SU-DHL-6 (cell line): Measurements from ENCODE around the gene SPA17.

Source experiments
- H2AFZ ChIP-seq: fragments of 200-600 bp; sonication (generic); 2 replicates; pipeline ENCODE4 v1.6.1; 2014; ENCODE audit warnings: low read depth, mild to moderate bottlenecking, moderate library complexity, mixed read lengths, antibody characterized with exemption, low read length; ENCODE audit not compliant: severe bottlenecking
- H3F3A ChIP-seq: fragments of 200-600 bp; shearing (Covaris generic); 2 replicates; pipeline ENCODE4 v1.6.0; 2016; ENCODE audit warnings: antibody characterized with exemption, mild to moderate bottlenecking; ENCODE audit not compliant: insufficient read depth
- H3K27ac ChIP-seq: fragments of 200-600 bp; sonication (generic); 2 replicates; pipeline ENCODE4 v1.5.1; 2016; ENCODE audit warnings: low read depth, mild to moderate bottlenecking, low read length, moderate library complexity, mixed read lengths
- H3K27me3 ChIP-seq: fragments of 200-600 bp; sonication (generic), shearing (Covaris generic); 2 replicates; pipeline ENCODE4 v1.6.0; 2014; ENCODE audit warnings: mild to moderate bottlenecking, low read length
- H3K36me3 ChIP-seq: fragments of 200-600 bp; sonication (generic); 2 replicates; pipeline ENCODE4 v1.6.1; 2014; ENCODE audit warnings: mild to moderate bottlenecking, low read length, mixed read lengths
- H3K4me2 ChIP-seq: fragments of 300-600, 200-600 bp; shearing (Covaris generic), sonication (generic); 2 replicates; pipeline ENCODE4 v1.6.0; 2014; ENCODE audit warnings: low read length, low read depth, mild to moderate bottlenecking; ENCODE audit not compliant: poor library complexity, severe bottlenecking
- H3K4me3 ChIP-seq: fragments of 200-600 bp; sonication (generic); 2 replicates; pipeline ENCODE4 v1.5.1; 2014; ENCODE audit warnings: antibody characterized with exemption, low read length, mild to moderate bottlenecking, mixed read lengths; ENCODE audit not compliant: insufficient read depth, poor library complexity, severe bottlenecking
- H3K79me2 ChIP-seq: fragments of 200-600 bp; sonication (generic); 2 replicates; pipeline ENCODE4 v1.6.1; 2014; ENCODE audit warnings: mild to moderate bottlenecking, low read length, moderate library complexity; ENCODE audit not compliant: insufficient read depth
- H3K9ac ChIP-seq: fragments of 200-600 bp; sonication (generic); 2 replicates; pipeline ENCODE4 v1.7.0; 2014; ENCODE audit warnings: mild to moderate bottlenecking, low read length
- H3K9me2 ChIP-seq: fragments of 200-600 bp; sonication (generic); replicated peaks from 2 replicates; pipeline ENCODE4 v1.6.1; 2014; ENCODE audit warnings: low read length; ENCODE audit not compliant: insufficient read depth
- H3K9me3 ChIP-seq: fragments of 200-600 bp; sonication (generic); 2 replicates; pipeline ENCODE4 v1.6.1; 2014; ENCODE audit warnings: low read length, mixed read lengths; ENCODE audit not compliant: insufficient read depth
- H4K20me1 ChIP-seq: fragments of 200-600 bp; sonication (generic); 2 replicates; pipeline ENCODE4 v1.6.1; 2014; ENCODE audit warnings: low read depth, mild to moderate bottlenecking, antibody characterized with exemption, low read length, moderate library complexity, mixed read lengths
- CTCF ChIP-seq: fragments of 200-600 bp; sonication (generic); IDR thresholded peaks from one replicate; pipeline ENCODE4 v1.5.1; 2017; ENCODE audit warnings: antibody characterized with exemption, mild to moderate bottlenecking, low read length, moderate library complexity; ENCODE audit not compliant: insufficient read depth, poor library complexity, severe bottlenecking
- EZH2phosphoT487 ChIP-seq: fragments of 200-600 bp; sonication (generic), shearing (Covaris generic); conservative IDR thresholded peaks from 2 replicates; pipeline ENCODE4 v1.6.1; 2018; ENCODE audit warnings: mild to moderate bottlenecking, antibody characterized with exemption, low read length, moderate library complexity, mixed read lengths

SPA17 gene

GRCh38 chr11:124716591-124716990 is 42.9 kb downstream of the SPA17 start:
- H3K27me3 ChIP-seq, result no peaks in the 10 kb centered on the region
- H3K27ac ChIP-seq, result no peak overlapping the region
- no peak overlapping the region for H3K4me3 ChIP-seq
- H3K79me2 ChIP-seq, result no peaks in the 10 kb centered on the region
- no peak overlapping the region for H3K9ac ChIP-seq
- TF ChIP-seq CTCF (no peak), EZH2phosphoT487 (no peak)
- no peak overlapping the region for H3K4me2 ChIP-seq
- no peaks in the 10 kb centered on the region for H4K20me1 ChIP-seq
- no peaks in the 10 kb centered on the region for H3K9me3 ChIP-seq
- no peaks in the 10 kb centered on the region for H3K36me3 ChIP-seq
- H3K9me2 ChIP-seq, result no peaks in the 10 kb centered on the region
- H2AFZ ChIP-seq, result no peak overlapping the region
- H3F3A ChIP-seq, result no peaks in the 10 kb centered on the region

- Histone ChIP-seq H3K27ac (no peak overlapping the region), H3K4me3 (no peak overlapping the region), H3K9me2 (no peaks in the 10 kb centered on the region), H3F3A (no peaks in the 10 kb centered on the region), H3K9ac (no peak overlapping the region), H4K20me1 (no peaks in the 10 kb centered on the region), H3K79me2 (no peaks in the 10 kb centered on the region), H3K4me2 (no peak overlapping the region), H3K36me3 (no peaks in the 10 kb centered on the region), H2AFZ (no peak overlapping the region), H3K27me3 (no peaks in the 10 kb centered on the region), H3K9me3 (no peaks in the 10 kb centered on the region)
- TF ChIP-seq CTCF, result no peak
- TF ChIP-seq EZH2phosphoT487, result no peak
Observed at GRCh38 chr11:124717421-124717785, 43.7 kb downstream of the SPA17 start.

GRCh38 chr11:124717786-124718651 is 44.3 kb downstream of the SPA17 start:
- no peak overlapping the region for H3K4me3 ChIP-seq
- no peak overlapping the region for H3K9ac ChIP-seq
- no peaks in the 10 kb centered on the region for H3K36me3 ChIP-seq
- no peak overlapping the region for H3K27ac ChIP-seq
- no peaks in the 10 kb centered on the region for H3K27me3 ChIP-seq
- no peaks in the 10 kb centered on the region for H3F3A ChIP-seq
- no peak overlapping the region for H3K4me2 ChIP-seq
- no peaks in the 10 kb centered on the region for H3K79me2 ChIP-seq
- H2AFZ ChIP-seq, result no peak overlapping the region
- H3K9me3 ChIP-seq, result no peaks in the 10 kb centered on the region
- TF ChIP-seq CTCF (no peak), EZH2phosphoT487 (no peak)
- H4K20me1 ChIP-seq, result no peaks in the 10 kb centered on the region
- no peaks in the 10 kb centered on the region for H3K9me2 ChIP-seq
